Midbrain (tissue), 1 donor: ENCODE results near the gene NME9.
A peak's percentile ranks its signal among the peaks of the same experiment; 100 is the strongest.

ENCODE experiments used
- DNase-seq: peaks from one replicate; lab custom pipeline; 2025; lab: John Stamatoyannopoulos, UW

The NME9 gene

GRCh38 chr3:138362538-138362937, 32.9 kb upstream of the NME9 start:
- no peak for DNase-seq

DNA sequence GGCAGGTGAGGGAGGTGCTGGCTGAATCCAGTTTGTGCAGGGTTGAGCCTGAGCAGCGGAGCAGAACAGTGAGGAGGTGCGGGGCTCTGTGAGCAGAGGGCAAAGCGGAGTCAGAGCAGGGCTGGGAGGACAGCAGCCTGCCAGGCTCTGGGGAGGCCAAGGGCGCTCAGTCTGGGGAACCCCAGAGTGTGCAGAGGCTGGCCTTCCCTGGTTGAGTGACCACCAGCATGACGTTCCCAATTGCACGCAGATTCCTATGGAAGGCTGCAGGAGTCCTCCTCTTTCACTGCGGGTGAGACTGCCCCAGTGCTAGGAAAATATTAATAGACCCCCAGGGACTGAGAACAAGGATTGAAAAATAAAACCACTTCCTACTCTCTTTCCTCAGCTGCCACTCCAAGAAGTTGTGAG, 31.9 kb upstream of the NME9 start:
- DNase-seq = no peak

- no peak for DNase-seq
These were observed 31.3 kb upstream of the NME9 start for GRCh38 chr3:138360869-138361525.

DNA sequence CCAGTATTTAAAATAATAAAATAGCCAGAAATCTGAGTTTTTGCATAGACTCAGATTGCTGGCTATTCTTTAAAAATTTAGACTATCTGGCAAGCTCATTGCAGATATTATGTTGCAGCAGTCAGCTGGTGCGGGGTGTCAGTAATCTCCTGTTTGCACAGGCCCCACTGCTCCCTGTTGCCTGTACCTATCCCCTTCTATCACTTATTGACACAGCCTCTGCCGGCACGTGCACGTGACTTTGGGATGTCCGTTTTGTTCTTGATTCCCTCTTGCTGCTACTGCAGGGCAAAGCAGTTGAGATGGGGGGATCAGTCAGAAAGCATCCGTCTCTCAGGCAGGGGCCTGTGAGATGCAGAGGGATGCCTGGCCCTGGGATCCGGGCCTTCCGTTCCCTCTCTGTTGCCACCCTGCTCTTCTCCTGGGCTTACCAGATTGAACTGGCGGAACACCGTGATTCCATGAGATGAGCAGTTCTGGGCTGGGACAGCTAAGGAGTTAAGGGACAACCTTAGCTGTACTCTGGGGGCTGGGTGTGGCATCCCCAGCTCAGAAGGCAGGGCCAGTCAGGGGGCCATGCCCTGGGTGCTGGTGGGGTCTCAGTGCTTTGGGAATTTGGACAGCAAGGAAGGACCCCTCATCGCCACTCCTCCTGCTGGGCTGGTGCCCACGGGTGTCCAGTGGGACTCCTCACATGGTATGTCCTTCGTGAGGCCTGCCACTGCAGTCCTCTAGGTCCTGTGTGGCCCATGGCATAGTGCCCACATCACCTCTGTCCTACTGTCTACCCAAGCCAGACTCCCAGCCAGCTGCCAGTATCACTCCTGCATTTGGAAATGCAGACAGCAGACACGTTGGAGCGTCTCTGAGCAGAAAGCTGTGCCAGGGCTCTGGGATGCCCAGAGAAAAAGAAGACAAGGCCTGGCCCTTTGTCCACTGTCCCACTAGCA, 30.5 kb upstream of the NME9 start:
- no peak for DNase-seq

- peak; percentile 22 for DNase-seq
These were observed 29.7 kb upstream of the NME9 start for GRCh38 chr3:138359148-138359918.

- DNase-seq = peak; percentile 62
These were observed 27.2 kb upstream of the NME9 start for GRCh38 chr3:138356730-138357405.

- no peak for DNase-seq
These were observed 25.4 kb upstream of the NME9 start for GRCh38 chr3:138355071-138355470.

DNA sequence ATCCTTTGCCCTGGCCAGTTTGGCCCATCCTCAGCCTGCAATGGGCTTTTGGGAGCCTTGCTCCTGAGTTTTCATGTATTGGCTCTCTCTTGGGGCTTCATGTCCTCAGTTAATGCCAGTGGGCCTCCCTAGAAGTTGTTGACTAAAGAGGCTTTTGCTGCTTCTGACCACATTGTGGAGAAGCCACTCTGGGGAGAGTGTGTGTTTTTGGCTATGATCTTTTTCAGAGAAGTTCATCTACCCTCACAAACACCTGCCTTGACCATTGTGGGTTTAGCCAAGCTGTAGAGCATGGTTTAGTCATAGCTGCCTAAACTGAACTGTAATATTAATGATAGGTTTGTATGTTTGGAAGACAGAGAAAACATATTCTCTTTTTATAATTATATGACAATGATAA, 24.7 kb upstream of the NME9 start:
- DNase-seq = no peak

DNA sequence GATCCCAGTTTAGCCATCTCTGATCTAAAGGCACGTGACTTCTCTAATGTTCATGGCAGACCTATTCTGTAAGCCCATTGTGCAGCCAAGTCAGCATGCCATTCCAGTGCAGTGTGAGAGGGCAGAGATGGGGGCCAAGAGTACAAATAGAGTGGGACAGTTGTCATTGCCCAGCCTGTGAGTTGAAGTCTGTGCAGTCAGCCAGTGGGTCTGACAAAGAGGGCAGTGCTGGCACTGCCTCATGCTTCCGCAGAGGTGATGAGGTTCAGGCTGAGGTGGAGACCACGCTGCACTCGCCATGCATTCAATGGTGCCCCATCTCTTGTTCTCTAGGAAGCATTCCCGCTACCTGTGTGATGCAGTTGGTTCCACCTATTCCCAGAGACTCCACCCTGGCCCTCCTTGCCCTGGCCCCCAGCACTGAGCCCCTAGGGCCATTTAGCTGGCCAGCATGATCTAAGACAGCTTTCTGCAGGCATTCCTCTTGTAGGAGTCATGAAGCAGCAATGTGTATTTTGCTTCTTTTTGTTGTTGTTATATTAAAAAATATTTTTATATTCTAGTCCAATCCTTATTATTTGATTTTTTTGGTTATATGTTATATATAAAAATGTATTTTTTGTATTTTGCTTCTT, 22.4 kb upstream of the NME9 start:
- no peak for DNase-seq

DNA sequence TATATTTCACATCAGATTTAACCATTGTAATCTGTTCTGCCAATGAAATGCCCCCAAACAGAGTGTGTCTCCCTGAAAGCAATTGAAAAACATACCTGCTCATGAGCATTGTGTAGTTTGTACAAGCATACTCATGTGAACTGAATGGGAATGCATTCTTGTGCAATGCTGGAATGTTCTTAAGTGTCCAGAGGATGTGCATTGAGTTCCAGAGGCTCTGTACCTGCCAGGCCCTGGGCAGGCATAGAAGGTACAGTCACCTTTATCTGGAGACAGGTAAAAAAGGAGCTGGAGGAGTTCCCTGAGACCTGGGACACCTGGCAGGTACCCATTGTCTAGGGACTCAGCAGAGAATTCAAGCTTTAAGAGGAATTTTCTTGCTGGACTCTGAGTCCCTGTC, 21.5 kb upstream of the NME9 start:
- DNase-seq = no peak

GRCh38 chr3:138349926-138350665, 20.4 kb upstream of the NME9 start:
- DNase-seq = peak; percentile 56

DNA sequence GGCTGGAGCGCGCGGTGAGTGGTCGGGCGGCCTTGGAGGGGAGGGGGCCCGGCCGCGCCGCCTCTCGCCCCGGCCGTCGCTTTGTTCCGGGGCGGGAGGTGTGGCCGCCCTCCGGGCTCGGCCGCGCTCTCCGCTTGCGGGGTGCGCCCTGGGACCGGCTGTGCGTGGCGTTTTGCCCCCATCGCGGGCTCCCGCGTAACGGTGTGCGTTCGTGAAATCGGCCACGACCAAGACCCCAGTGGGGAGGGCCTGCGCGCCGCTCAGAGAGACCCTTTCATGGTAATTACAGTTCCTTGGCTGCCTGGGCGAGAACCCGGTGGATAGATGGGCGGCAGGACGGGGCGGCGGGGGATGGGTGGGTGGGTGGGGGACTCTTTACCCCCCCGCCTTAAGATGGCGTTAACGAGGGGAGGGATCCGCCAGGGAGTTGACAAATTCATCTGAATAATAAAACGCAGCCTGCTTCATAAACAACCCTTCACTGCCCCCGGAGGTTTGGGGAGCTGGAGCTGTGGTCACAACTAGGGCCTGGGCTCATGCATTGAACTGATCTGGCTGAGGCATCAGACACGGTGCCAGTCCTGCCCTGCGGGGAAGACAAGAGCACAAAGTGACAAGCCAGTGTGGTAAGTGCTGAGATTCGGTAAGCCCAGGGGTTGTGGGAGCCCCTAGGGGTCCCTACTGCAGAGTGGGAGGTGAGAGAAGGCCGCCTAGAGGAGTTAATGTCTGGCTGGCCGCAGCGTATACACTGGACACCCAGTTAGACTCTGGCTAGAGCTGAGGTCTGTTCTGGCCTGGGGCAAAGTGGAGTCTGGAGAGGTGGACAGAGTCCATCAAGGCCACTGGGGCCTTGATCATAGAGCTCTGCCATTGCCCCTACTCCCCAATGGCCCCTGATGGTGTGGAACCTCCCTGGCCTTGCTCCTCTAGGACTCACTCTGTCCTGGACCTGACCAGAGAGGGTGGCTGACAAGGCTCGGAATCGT, 19.4 kb upstream of the NME9 start:
- peak; percentile 41 for DNase-seq

DNA sequence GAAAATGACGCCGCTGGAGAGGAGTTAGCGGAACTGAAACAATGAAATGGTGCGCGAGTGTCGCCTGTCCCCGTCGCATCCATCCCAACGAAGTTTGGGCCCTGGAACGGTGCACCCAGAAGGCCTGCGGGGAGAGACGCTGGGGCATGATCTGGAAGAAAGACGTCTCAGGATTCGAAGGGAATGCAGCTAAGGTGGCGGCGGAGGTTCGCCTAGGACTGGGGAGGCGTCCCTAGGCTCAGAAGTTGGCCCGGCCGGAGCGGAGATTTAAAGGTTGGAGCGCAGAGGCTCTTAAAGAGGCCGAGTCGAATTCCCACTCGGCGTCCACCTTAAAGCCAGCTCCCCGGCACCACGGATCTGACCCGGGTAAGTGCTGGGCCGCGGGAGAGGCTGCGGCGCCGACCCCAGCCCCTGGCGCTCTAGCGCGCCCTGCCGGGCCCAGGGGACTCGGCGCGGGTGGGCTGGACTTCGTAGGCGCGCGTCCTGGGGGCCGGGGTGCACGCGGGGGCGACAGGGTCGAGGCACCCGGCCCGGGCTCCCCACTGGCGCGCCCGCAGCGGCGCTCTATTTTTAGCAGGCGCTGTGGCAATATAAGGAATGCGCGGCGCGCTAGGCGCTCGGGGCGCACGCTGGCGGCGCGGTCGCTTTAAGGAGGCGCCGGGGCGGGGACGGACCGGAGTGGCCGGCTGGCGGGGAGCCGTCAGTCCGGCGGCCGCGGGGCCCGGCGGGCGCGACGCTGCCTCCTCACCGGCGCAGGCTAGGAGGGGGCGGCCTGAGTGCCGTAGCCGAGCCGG, 18.5 kb upstream of the NME9 start, which contains the start of gene MRAS:
Gene MRAS (plus strand): TSS at position 620 of the 794 bp plus-strand sequence. CDS start 24,305 bp downstream, outside the sequence.
- DNase-seq = peak; percentile 77

- DNase-seq = no peak
These were observed 15.1 kb upstream of the NME9 start for GRCh38 chr3:138344754-138345153.

GRCh38 chr3:138340511-138340910, 10.9 kb upstream of the NME9 start:
- no peak for DNase-seq

DNA sequence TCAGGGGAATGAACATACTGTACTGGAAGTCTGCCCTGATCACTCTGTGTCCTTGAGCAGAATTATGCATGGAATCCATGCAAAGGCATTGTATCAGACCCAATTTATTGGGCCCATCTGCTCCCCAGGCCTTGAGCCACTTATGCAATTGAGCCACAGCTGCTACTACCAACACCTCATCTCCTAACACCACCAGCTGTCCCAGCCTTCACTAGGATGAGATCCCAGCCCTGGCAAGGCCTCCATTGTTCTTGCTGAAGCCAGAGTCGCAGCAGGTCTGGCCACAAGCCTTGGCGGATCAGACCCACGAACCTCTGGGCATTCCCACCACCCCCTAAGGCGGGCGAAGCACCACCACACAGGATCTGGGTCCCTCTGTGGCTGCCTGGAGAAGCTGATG, 9.2 kb upstream of the NME9 start:
- DNase-seq = no peak

DNA sequence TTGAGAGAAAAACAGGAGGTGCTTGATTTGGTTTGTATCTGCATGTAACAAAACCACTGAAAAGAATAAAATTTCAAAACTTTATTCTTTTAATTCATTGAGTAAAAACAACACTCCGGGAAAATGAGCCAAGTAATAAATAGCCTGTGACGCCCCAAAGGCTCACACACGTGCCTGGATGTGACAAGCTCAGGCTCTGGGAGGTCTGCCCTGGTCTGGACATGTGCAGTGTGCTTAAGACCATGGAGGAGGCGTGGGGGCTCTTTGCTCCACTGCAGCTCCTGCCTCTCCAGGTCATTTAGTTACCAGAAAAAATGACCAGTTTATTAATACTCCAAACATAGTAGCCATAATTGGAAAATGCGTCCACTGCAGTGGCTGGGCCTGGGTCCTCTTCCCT, 8.6 kb upstream of the NME9 start:
- no peak for DNase-seq

- no peak for DNase-seq
These were observed 6.9 kb upstream of the NME9 start for GRCh38 chr3:138336454-138336999.
